MM.1S (cell line): ENCODE measurements around the gene PRSS21.
A peak's percentile ranks its signal among the peaks of the same experiment; 100 is the strongest.

Experiments used
- DNase-seq: peaks from one replicate; pipeline ENCODE4 v3.0.0-alpha.2; 2015
- H2AFZ ChIP-seq: fragments of 300-600 bp; sonication (generic); 2 replicates; pipeline ENCODE4 v1.6.0; 2016; ENCODE audit warnings: antibody characterized with exemption, low read length
- H3F3A ChIP-seq: fragments of 300-600 bp; sonication (generic); 2 replicates; pipeline ENCODE4 v1.6.1; 2016; ENCODE audit warnings: mild to moderate bottlenecking, antibody characterized with exemption, low read length, moderate library complexity, mixed read lengths; ENCODE audit not compliant: insufficient read depth
- H3K27ac ChIP-seq: fragments of 300-600 bp; sonication (generic); 2 replicates; pipeline ENCODE4 v1.5.1; 2016; ENCODE audit warnings: mild to moderate bottlenecking, low read length
- H3K27me3 ChIP-seq: fragments of 300-600 bp; sonication (generic); replicated peaks from 2 replicates; pipeline ENCODE4 v1.6.0; 2016; ENCODE audit warnings: low read length; ENCODE audit not compliant: insufficient read depth
- H3K36me3 ChIP-seq: fragments of 300-600 bp; sonication (generic); replicated peaks from 2 replicates; pipeline ENCODE4 v1.6.1; 2016; ENCODE audit warnings: mild to moderate bottlenecking, low read length, mixed read lengths; ENCODE audit not compliant: insufficient read depth
- H3K4me1 ChIP-seq: fragments of 300-600 bp; sonication (generic); 2 replicates; pipeline ENCODE4 v1.6.1; 2016; ENCODE audit warnings: low read length, mixed read lengths
- H3K4me2 ChIP-seq: fragments of 300-600 bp; sonication (generic); 2 replicates; pipeline ENCODE4 v1.6.0; 2016; ENCODE audit warnings: low read depth, low read length
- H3K4me3 ChIP-seq: fragments of 300-600 bp; sonication (generic); 2 replicates; pipeline ENCODE4 v1.5.1; 2016; ENCODE audit warnings: low read length, mixed read lengths
- H3K79me2 ChIP-seq: fragments of 300-600 bp; sonication (generic); 2 replicates; pipeline ENCODE4 v1.6.1; 2016; ENCODE audit warnings: mixed run types, low read length, mixed read lengths
- H3K9ac ChIP-seq: fragments of 300-600 bp; sonication (generic); 2 replicates; pipeline ENCODE4 v1.6.1; 2016; ENCODE audit warnings: low read length, mixed read lengths
- H3K9me2 ChIP-seq: fragments of 300-600 bp; sonication (generic); replicated peaks from 2 replicates; pipeline ENCODE4 v1.6.1; 2016; ENCODE audit warnings: mild to moderate bottlenecking, low read length, mixed read lengths; ENCODE audit not compliant: insufficient read depth
- H3K9me3 ChIP-seq: fragments of 300-600 bp; sonication (generic); replicated peaks from 2 replicates; pipeline ENCODE4 v1.6.1; 2016; ENCODE audit warnings: mild to moderate bottlenecking, low read length, mixed read lengths; ENCODE audit not compliant: insufficient read depth
- H4K20me1 ChIP-seq: fragments of 300-600 bp; sonication (generic); 2 replicates; pipeline ENCODE4 v1.6.1; 2016; ENCODE audit warnings: mild to moderate bottlenecking, low read length, moderate library complexity, mixed read lengths; ENCODE audit not compliant: insufficient read depth
- EZH2 ChIP-seq: fragments of 300-600 bp; sonication (generic); optimal IDR thresholded peaks from 2 replicates; pipeline ENCODE3; 2017; ENCODE audit warnings: low read depth, mild to moderate bottlenecking, antibody characterized with exemption, low read length, mixed read lengths
- EZH2phosphoT487 ChIP-seq: fragments of 300-600 bp; sonication (generic); IDR thresholded peaks from 2 replicates; pipeline ENCODE4 v1.6.1; 2018; ENCODE audit warnings: antibody characterized with exemption, low read length
- TF ChIP-seq, protein P1 (sequence below): fragments of 300-600 bp; sonication (generic); IDR thresholded peaks from 2 replicates; pipeline ENCODE4 v1.5.1; 2016; ENCODE audit warnings: antibody characterized with exemption, low read length, mixed read lengths

The PRSS21 gene, protein sequence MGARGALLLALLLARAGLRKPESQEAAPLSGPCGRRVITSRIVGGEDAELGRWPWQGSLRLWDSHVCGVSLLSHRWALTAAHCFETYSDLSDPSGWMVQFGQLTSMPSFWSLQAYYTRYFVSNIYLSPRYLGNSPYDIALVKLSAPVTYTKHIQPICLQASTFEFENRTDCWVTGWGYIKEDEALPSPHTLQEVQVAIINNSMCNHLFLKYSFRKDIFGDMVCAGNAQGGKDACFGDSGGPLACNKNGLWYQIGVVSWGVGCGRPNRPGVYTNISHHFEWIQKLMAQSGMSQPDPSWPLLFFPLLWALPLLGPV

DNA sequence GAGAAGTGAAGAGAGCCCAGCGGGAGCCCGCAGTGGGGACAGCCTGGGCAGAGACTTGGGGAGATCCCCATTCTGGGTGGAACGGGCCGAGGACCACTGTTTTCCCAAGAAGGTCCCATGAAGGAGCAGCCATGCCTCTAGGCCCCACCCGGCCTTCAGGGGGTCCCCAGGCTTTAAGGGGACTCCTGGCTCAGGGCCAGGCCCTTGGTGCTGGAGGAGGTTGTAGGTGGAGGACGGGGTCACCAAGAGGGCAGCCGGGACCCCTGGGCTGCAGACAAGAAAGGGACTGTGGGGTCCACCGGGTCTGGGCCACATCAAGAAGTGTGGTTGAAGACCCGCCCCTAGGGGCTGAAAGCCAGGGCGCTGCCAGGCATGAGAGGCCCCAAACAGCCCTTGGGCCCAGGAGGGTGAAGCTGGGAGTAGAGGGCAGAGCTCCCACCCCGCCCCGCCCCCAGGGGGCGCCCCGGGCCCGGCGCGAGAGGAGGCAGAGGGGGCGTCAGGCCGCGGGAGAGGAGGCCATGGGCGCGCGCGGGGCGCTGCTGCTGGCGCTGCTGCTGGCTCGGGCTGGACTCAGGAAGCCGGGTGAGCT lies at the start of gene PRSS21:
TSS of gene PRSS21 (plus strand) at position 487 of the 589 bp plus-strand sequence. CDS start at position 519, 32 bp downstream.
- DNase-seq = no peak
- no peaks in the 10 kb centered on the region for H3K36me3 ChIP-seq
- H4K20me1 ChIP-seq = no peaks in the 10 kb centered on the region
- H3K79me2 ChIP-seq = no peaks in the 10 kb centered on the region
- no peak within 1 kb of the TSS for H2AFZ ChIP-seq
- H3K4me1 ChIP-seq = no peaks in the 10 kb centered on the region
- H3K27ac ChIP-seq = no peak within 1 kb of the TSS
- TF ChIP-seq EZH2phosphoT487 (no peak), EZH2 (no peak)
- TF ChIP-seq, protein P1, sequence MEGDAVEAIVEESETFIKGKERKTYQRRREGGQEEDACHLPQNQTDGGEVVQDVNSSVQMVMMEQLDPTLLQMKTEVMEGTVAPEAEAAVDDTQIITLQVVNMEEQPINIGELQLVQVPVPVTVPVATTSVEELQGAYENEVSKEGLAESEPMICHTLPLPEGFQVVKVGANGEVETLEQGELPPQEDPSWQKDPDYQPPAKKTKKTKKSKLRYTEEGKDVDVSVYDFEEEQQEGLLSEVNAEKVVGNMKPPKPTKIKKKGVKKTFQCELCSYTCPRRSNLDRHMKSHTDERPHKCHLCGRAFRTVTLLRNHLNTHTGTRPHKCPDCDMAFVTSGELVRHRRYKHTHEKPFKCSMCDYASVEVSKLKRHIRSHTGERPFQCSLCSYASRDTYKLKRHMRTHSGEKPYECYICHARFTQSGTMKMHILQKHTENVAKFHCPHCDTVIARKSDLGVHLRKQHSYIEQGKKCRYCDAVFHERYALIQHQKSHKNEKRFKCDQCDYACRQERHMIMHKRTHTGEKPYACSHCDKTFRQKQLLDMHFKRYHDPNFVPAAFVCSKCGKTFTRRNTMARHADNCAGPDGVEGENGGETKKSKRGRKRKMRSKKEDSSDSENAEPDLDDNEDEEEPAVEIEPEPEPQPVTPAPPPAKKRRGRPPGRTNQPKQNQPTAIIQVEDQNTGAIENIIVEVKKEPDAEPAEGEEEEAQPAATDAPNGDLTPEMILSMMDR = 0 out of 2 replicates have a peak, but pooled peaks have one; percentile 5
- H3K9me2 ChIP-seq = no peaks in the 10 kb centered on the region
- no peak within 1 kb of the TSS for H3K4me2 ChIP-seq
- H3K4me3 ChIP-seq = no peak within 1 kb of the TSS
- H3K9ac ChIP-seq = no peak within 1 kb of the TSS
- H3K9me3 ChIP-seq = no peaks in the 10 kb centered on the region
- H3F3A ChIP-seq = no peaks in the 10 kb centered on the region
- H3K27me3 ChIP-seq = peaks cover 92% of the 10 kb centered on the region

DNA sequence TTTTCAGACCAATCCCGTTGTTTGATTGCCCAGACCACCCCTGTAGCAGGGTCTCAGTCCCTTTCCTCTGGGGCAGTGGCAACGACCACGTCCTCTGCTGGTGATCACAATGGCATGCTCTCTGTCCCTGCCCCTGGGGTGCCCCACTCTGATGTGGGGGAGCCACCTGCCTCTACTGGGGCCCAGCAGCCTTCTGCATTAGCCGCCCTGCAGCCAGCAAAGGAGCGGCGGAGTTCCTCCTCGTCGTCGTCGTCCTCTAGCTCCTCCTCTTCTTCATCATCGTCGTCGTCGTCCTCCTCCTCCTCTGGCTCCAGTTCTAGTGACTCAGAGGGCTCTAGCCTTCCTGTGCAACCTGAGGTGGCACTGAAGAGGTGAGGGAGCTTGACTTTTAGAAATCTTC lies 49.1 kb upstream of the PRSS21 start:
- no peak overlapping the region for H3K4me3 ChIP-seq
- peaks cover 44% of the 10 kb centered on the region for H3K36me3 ChIP-seq
- no peaks in the 10 kb centered on the region for H3K9me2 ChIP-seq
- peaks cover 59% of the 10 kb centered on the region for H3K79me2 ChIP-seq
- no peak overlapping the region for H3K9ac ChIP-seq
- H3K27me3 ChIP-seq = no peaks in the 10 kb centered on the region
- H4K20me1 ChIP-seq = no peaks in the 10 kb centered on the region
- peaks cover 37% of the 10 kb centered on the region for H3F3A ChIP-seq
- H3K4me1 ChIP-seq = no peaks in the 10 kb centered on the region
- no peaks in the 10 kb centered on the region for H3K9me3 ChIP-seq
- no peak for TF ChIP-seq EZH2phosphoT487
- TF ChIP-seq EZH2 = no peak
- TF ChIP-seq, protein P1 = no peak
- no peak overlapping the region for H3K4me2 ChIP-seq
- no peak overlapping the region for H2AFZ ChIP-seq
- no peak overlapping the region for H3K27ac ChIP-seq
- no peak for DNase-seq

DNA sequence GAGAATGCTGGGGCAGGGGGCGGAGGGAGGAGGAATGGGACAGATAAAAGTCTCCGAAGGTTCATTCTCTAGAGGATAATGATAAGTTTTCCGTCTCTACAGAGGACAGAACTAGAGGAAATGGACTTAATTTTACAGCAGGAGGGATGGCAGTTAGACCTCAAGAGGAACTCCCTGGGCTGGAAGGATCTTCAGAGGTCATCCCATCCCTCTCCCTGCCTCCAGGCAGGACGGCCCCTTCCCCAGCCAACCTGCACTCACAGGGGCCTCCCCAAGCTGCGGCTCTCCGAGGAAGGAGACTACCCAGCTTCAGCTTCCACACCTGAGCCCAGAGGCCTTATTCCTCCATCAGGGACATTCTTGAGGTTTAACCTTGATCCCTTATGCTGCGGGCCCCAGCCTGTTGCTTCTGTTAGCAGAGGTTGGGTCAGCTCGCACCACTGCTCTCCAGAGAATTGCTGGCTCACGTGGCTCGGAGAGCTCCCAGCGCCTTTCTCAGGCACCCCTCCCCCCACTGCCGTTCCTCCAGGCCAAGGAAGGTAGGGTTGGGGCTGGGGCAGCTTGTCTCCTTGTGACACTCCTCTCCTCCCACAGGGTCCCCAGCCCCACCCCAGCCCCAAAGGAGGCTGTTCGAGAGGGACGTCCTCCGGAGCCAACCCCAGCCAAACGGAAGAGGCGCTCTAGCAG lies 48.5 kb upstream of the PRSS21 start:
- H3K9me3 ChIP-seq = no peaks in the 10 kb centered on the region
- H3K4me3 ChIP-seq = no peak overlapping the region
- no peak overlapping the region for H3K9ac ChIP-seq
- no peaks in the 10 kb centered on the region for H4K20me1 ChIP-seq
- H3K4me1 ChIP-seq = no peaks in the 10 kb centered on the region
- H3K79me2 ChIP-seq = peaks cover 53% of the 10 kb centered on the region
- H3K9me2 ChIP-seq = no peaks in the 10 kb centered on the region
- peaks cover 38% of the 10 kb centered on the region for H3F3A ChIP-seq
- no peak overlapping the region for H3K4me2 ChIP-seq
- H3K27ac ChIP-seq = no peak overlapping the region
- TF ChIP-seq EZH2 (no peak), EZH2phosphoT487 (no peak)
- TF ChIP-seq, protein P1 = no peak
- peaks cover 37% of the 10 kb centered on the region for H3K36me3 ChIP-seq
- no peak for DNase-seq
- no peaks in the 10 kb centered on the region for H3K27me3 ChIP-seq
- no peak overlapping the region for H2AFZ ChIP-seq
